IMR-90 (cell line): ENCODE measurements around the gene ADAMTS17. TPM values are rescaled to one million over a fixed set of nuclear protein-coding genes. Genes with fewer than 3 reads are reported as not detected.

Source experiments
- ATAC-seq: fragments of 200-7000 bp; cut with Tn5 transposase; 2 replicates; pipeline ENCODE4 v1.9.1; 2020; ENCODE audit warnings: low read depth, mild to moderate bottlenecking, moderate library complexity
- BruUV-seq: library from RNA; stranded (reverse); fragments of 400-500 nt; replicated peaks from 2 replicates; lab custom pipeline; 2021; lab: Mats Ljungman, UMichigan
- CTCF ChIA-PET: fragments of 300-600 bp; formaldehyde crosslinking; extraction: SDS; loops from one replicate; lab custom pipeline; 2021; ENCODE audit warnings: antibody characterized with exemption; lab: Yijun Ruan, JAX
- POLR2A ChIA-PET: fragments of 300-600 bp; sonication (Branson Sonifier 250); formaldehyde crosslinking; loops from one replicate; lab custom pipeline; 2022; ENCODE audit warnings: antibody characterized with exemption; ENCODE audit not compliant: unreplicated experiment; lab: Charles Lee
- DNase-seq: peaks from one replicate; pipeline ENCODE4 v3.0.0; 2013
- H2AFZ ChIP-seq: replicated peaks from 2 replicates; pipeline ENCODE3; 2013; ENCODE audit warnings: low read length, mild to moderate bottlenecking; ENCODE audit not compliant: poor library complexity
- H2AK5ac ChIP-seq: 2 replicates; pipeline ENCODE4 v1.6.1; 2013; ENCODE audit warnings: low read depth, low read length, inconsistent platforms
- H2AK9ac ChIP-seq: replicated peaks from 2 replicates; pipeline ENCODE3; 2013; ENCODE audit warnings: mild to moderate bottlenecking, low read depth, low read length, moderate library complexity; ENCODE audit not compliant: poor library complexity
- H2BK120ac ChIP-seq: 2 replicates; pipeline ENCODE4 v1.6.1; 2013; ENCODE audit warnings: low read depth, low read length, inconsistent platforms
- H2BK15ac ChIP-seq: 3 replicates; pipeline ENCODE4 v1.6.1; 2013; ENCODE audit warnings: low read depth, low read length, inconsistent platforms
- H2BK20ac ChIP-seq: 2 replicates; pipeline ENCODE4 v1.6.1; 2013; ENCODE audit warnings: low read depth, mild to moderate bottlenecking, inconsistent platforms, low read length, moderate library complexity
- H2BK5ac ChIP-seq: 2 replicates; pipeline ENCODE4 v1.6.1; 2013; ENCODE audit warnings: mild to moderate bottlenecking, low read depth, low read length, inconsistent platforms; ENCODE audit not compliant: poor library complexity, severe bottlenecking
- H3K14ac ChIP-seq: replicated peaks from 2 replicates; pipeline ENCODE4 v1.6.1; 2013; ENCODE audit warnings: low read depth, low read length, inconsistent platforms
- H3K18ac ChIP-seq: 2 replicates; pipeline ENCODE4 v1.6.1; 2013; ENCODE audit warnings: low read depth, low read length, control low read depth
- H3K23ac ChIP-seq: 2 replicates; pipeline ENCODE4 v1.6.1; 2013; ENCODE audit warnings: low read depth, low read length, inconsistent platforms
- H3K27ac ChIP-seq: 2 replicates; pipeline ENCODE4 v1.5.1; 2013; ENCODE audit warnings: mild to moderate bottlenecking, control low read depth, low read length; ENCODE audit not compliant: insufficient read depth
- H3K27me3 ChIP-seq: 2 replicates; pipeline ENCODE4 v1.6.1; 2013; ENCODE audit warnings: low read length; ENCODE audit not compliant: control insufficient read depth, insufficient read depth
- H3K36me3 ChIP-seq: 2 replicates; pipeline ENCODE4 v1.6.1; 2013; ENCODE audit warnings: low read length, mixed read lengths; ENCODE audit not compliant: control insufficient read depth, insufficient read depth
- H3K4ac ChIP-seq: 2 replicates; pipeline ENCODE4 v1.6.1; 2013; ENCODE audit warnings: low read depth, low read length, inconsistent platforms
- H3K4me1 ChIP-seq: 2 replicates; pipeline ENCODE4 v1.6.1; 2013; ENCODE audit warnings: low read length, mixed read lengths; ENCODE audit not compliant: control insufficient read depth, insufficient read depth
- H3K4me2 ChIP-seq: 2 replicates; pipeline ENCODE4 v1.6.1; 2013; ENCODE audit warnings: low read depth, mild to moderate bottlenecking, control low read depth, low read length, moderate library complexity
- H3K4me3 ChIP-seq: 2 replicates; pipeline ENCODE4 v1.5.1; 2013; ENCODE audit warnings: low read depth, mild to moderate bottlenecking, control low read depth, low read length, moderate library complexity; ENCODE audit not compliant: insufficient read depth
- H3K56ac ChIP-seq: 2 replicates; pipeline ENCODE4 v1.6.1; 2013; ENCODE audit warnings: low read length, inconsistent platforms; ENCODE audit not compliant: insufficient read depth; ENCODE audit errors: extremely low read depth
- H3K79me1 ChIP-seq, 2 experiments: 2 replicates each; pipeline ENCODE4 v1.6.1; 2013; ENCODE audit warnings: low read length in 2 of 2, inconsistent platforms in 1 of 2, low read depth in 1 of 2
- H3K9ac ChIP-seq: 2 replicates; pipeline ENCODE4 v1.6.1; 2013; ENCODE audit warnings: low read depth, low read length, control low read depth
- H3K9me1 ChIP-seq: 2 replicates; pipeline ENCODE4 v1.6.1; 2013; ENCODE audit warnings: low read length, inconsistent platforms; ENCODE audit not compliant: insufficient read depth
- H3K9me3 ChIP-seq: 2 replicates; pipeline ENCODE4 v1.6.1; 2013; ENCODE audit warnings: low read length; ENCODE audit not compliant: control insufficient read depth, insufficient read depth
- H4K20me1 ChIP-seq: 2 replicates; pipeline ENCODE4 v1.6.1; 2013; ENCODE audit warnings: low read length, inconsistent platforms; ENCODE audit not compliant: insufficient read depth
- H4K5ac ChIP-seq: 2 replicates; pipeline ENCODE4 v1.6.1; 2013; ENCODE audit warnings: mild to moderate bottlenecking, low read depth, low read length, control low read depth
- H4K8ac ChIP-seq, 2 experiments: 2 replicates each; pipeline ENCODE4 v1.6.1; 2013; ENCODE audit warnings: low read depth in 2 of 2, low read length in 2 of 2, control low read depth in 1 of 2, inconsistent platforms in 1 of 2
- H4K91ac ChIP-seq: 2 replicates; pipeline ENCODE4 v1.6.1; 2013; ENCODE audit warnings: low read depth, low read length, inconsistent platforms; ENCODE audit not compliant: insufficient read depth
- BHLHE40 ChIP-seq: fragments of 150-350 bp; IDR thresholded peaks from 2 replicates; pipeline ENCODE4 v1.6.1; 2016; ENCODE audit warnings: mild to moderate bottlenecking, low read depth, low read length
- CEBPB ChIP-seq: IDR thresholded peaks from 2 replicates; pipeline ENCODE4 v1.6.1; 2012; ENCODE audit warnings: low read depth, low read length, improper control_type of control experiment
- CHD1 ChIP-seq: IDR thresholded peaks from 2 replicates; pipeline ENCODE4 v1.6.1; 2012; ENCODE audit warnings: low read depth, low read length, improper control_type of control experiment
- ELK1 ChIP-seq: fragments of 150-350 bp; IDR thresholded peaks from 2 replicates; pipeline ENCODE4 v1.6.1; 2016; ENCODE audit warnings: low read depth, mild to moderate bottlenecking, low read length, moderate library complexity, borderline replicate concordance
- FOS ChIP-seq: fragments of 150-350 bp; IDR thresholded peaks from 2 replicates; pipeline ENCODE4 v1.6.1; 2016; ENCODE audit warnings: low read depth, low read length
- MAFK ChIP-seq: IDR thresholded peaks from 2 replicates; pipeline ENCODE4 v1.6.1; 2012; ENCODE audit warnings: low read depth, low read length, improper control_type of control experiment
- MXI1 ChIP-seq: IDR thresholded peaks from 2 replicates; pipeline ENCODE4 v1.6.1; 2012; ENCODE audit warnings: low read depth, mild to moderate bottlenecking, low read length, moderate library complexity, borderline replicate concordance
- NFE2L2 ChIP-seq: fragments of 150-350 bp; IDR thresholded peaks from 2 replicates; pipeline ENCODE4 v1.6.1; 2016; ENCODE audit warnings: low read depth, mild to moderate bottlenecking, low read length
- POLR2A ChIP-seq: IDR thresholded peaks from 2 replicates; pipeline ENCODE4 v1.6.1; 2012; ENCODE audit warnings: mild to moderate bottlenecking, low read depth, low read length
- RAD21 ChIP-seq: IDR thresholded peaks from 2 replicates; pipeline ENCODE4 v1.6.1; 2012; ENCODE audit warnings: low read length, improper control_type of control experiment
- RCOR1 ChIP-seq: IDR thresholded peaks from 2 replicates; pipeline ENCODE4 v1.6.1; 2012; ENCODE audit warnings: mild to moderate bottlenecking, low read length, improper control_type of control experiment; ENCODE audit not compliant: insufficient replicate concordance
- RFX5 ChIP-seq: IDR thresholded peaks from 2 replicates; pipeline ENCODE4 v1.8.0; 2012; ENCODE audit warnings: low read depth, mild to moderate bottlenecking, low read length, moderate library complexity
- USF2 ChIP-seq: fragments of 150-350 bp; IDR thresholded peaks from 2 replicates; pipeline ENCODE4 v1.6.1; 2017; ENCODE audit warnings: mild to moderate bottlenecking, antibody characterized with exemption, low read length, low read depth
- WGBS, 2 experiments: methylation state at CpG; one replicate each; pipeline versions ENCODE4 v1.1.5 to v1.1.7; 2013; ENCODE audit warnings: missing lambda C conversion rate in 2 of 2; ENCODE audit not compliant: insufficient read length in 1 of 2; ENCODE audit errors: extremely low coverage in 2 of 2; 5-methylcytosine and 5-hydroxymethylcytosine counted together
- dilution Hi-C: fragments of 300-500 bp; cut with HindIII; formaldehyde crosslinking; loops from one replicate; pipeline ENCODE4 v1.14.3; 2018; ENCODE audit warnings: low sequenced_read_pairs; ENCODE audit not compliant: unreplicated experiment
- in situ Hi-C: fragments of 300-500 bp; cut with MboI; formaldehyde crosslinking; loops from 3 replicates; pipeline ENCODE4 v1.14.3; 2019; ENCODE audit warnings: low sequenced_read_pairs, inconsistent platforms, mixed read lengths
- intact Hi-C: fragments of 100-400 bp; cut with micrococcal nuclease; formaldehyde crosslinking; loops from 2 replicates; pipeline ENCODE4 v1.10.0; 2022
- polyA plus RNA-seq, 3 experiments: library from polyadenylated mRNA; depleted of rRNA; stranded (reverse); fragments of >200 nt; gene quantifications; 2 replicates each; pipeline ENCODE4 v1.2.3, GENCODE V29; 2012; ENCODE audit warnings: low replicate concordance in 1 of 3
- total RNA-seq: library from RNA; depleted of rRNA; stranded (reverse); fragments of >200 nt; gene quantifications from 2 replicates; pipeline ENCODE4 v1.2.3, GENCODE V29; 2012

The ADAMTS17 gene
- total and polyA plus RNA-seq, 2 of the 4 experiments (the other 2 are of a cell fraction): 0.03 TPM; not detected in 1

- Histone ChIP-seq H2AK9ac (no peak overlapping the region), H3K4me2 (no peak overlapping the region), H3K14ac (no peak overlapping the region), H3K9me1 (no peaks in the 10 kb centered on the region), H3K36me3 (no peaks in the 10 kb centered on the region), H3K56ac (no peak overlapping the region), H3K27me3 (no peaks in the 10 kb centered on the region), H3K4ac (no peak overlapping the region), H3K18ac (no peak overlapping the region), H4K5ac (no peak overlapping the region), H4K8ac (no peak overlapping the region), H2BK120ac (no peak overlapping the region), H3K4me3 (no peak overlapping the region), H2AFZ (no peak overlapping the region), H4K91ac (no peak overlapping the region), H3K9ac (no peak overlapping the region), H2BK15ac (no peak overlapping the region), H2AK5ac (no peak overlapping the region), H2BK5ac (no peak overlapping the region), H3K79me1 (no peaks in the 10 kb centered on the region), H3K23ac (no peak overlapping the region), H3K9me3 (no peaks in the 10 kb centered on the region), H3K27ac (no peak overlapping the region), H4K20me1 (no peaks in the 10 kb centered on the region), H3K4me1 (no peaks in the 10 kb centered on the region), H2BK20ac (no peak overlapping the region)
- intact Hi-C loops: loop anchor here (10.0 kb wide), 1 partner anchor 429 kb away; no protein-coding TSS in a partner anchor
- ChIA-PET POLR2A (no interaction called here), CTCF (no interaction called here)
- TF ChIP-seq CEBPB: no peak
- no peak for TF ChIP-seq RFX5
- TF ChIP-seq POLR2A: no peak
- no peak for TF ChIP-seq BHLHE40
- no peak for TF ChIP-seq FOS
- TF ChIP-seq NFE2L2: no peak
- no peak for TF ChIP-seq CHD1
- TF ChIP-seq MAFK: no peak
- TF ChIP-seq RAD21: no peak
- TF ChIP-seq USF2: no peak
- TF ChIP-seq ELK1: no peak
- no peak for TF ChIP-seq MXI1
- no peak for TF ChIP-seq RCOR1
- WGBS, 2 experiments: no CpG with 5 or more reads among the region's 3 CpGs
- no peak for ATAC-seq
- no TSS peak for BruUV-seq
- dilution Hi-C loops: no loop called here
- in situ Hi-C loops: no loop called here
- DNase-seq: no peak
Measured at GRCh38 chr15:100353449-100353848, 11.7 kb upstream of the ADAMTS17 start.
